Measurements from ENCODE around the gene SSBP3. TPM values are rescaled to one million over a fixed set of nuclear protein-coding genes. Genes with fewer than 3 reads are reported as not detected.
A peak's percentile ranks its signal among the peaks of the same experiment; 100 is the strongest.

SSBP3 gene
- total RNA-seq, 2 experiments from 2014 or later: 16.5 to 44.9 TPM

- TF ChIP-seq CTCF (conservative IDR thresholded peaks at IDR 0.05; ENCODE audit: low read length) (no peak), EZH2phosphoT487 (IDR thresholded peaks at IDR 0.05; ENCODE audit: borderline replicate concordance, low read depth, low read length) (no peak)
- no peak overlapping the region; the same call in 1 of the 2 replicates for H2AFZ ChIP-seq (ENCODE audit: low read length)
- CTCF ChIA-PET (ENCODE audit: unreplicated experiment): interaction anchor here (0.6 to 0.7 kb wide), 2 partner anchors 22 to 171 kb away, joined by 3 to 4 read pairs; partner anchors contain the start of gene ACOT11
- peak overlapping the region; percentile 95 for H3K27ac ChIP-seq (ENCODE audit: low read depth, low read length, poor library complexity, severe bottlenecking)
- H3K9me2 ChIP-seq (ENCODE audit: insufficient read depth, low read length): no peaks in the 10 kb centered on the region
- peaks cover 81% of the 10 kb centered on the region for H3K4me1 ChIP-seq (ENCODE audit: insufficient read depth, low read length, poor library complexity, severe bottlenecking)
- peak; percentile 65 for DNase-seq (ENCODE audit: low spot score)
- intact Hi-C loops (cut with micrococcal nuclease; ENCODE audit: unreplicated experiment): no loop called here
- H3K79me2 ChIP-seq (ENCODE audit: insufficient read depth, low read depth, low read length): peaks cover 35% of the 10 kb centered on the region; the same call in 1 of the 2 replicates
- H3K4me3 ChIP-seq (ENCODE audit: low read depth, low read length, poor library complexity, severe bottlenecking): peak overlapping the region; percentile 57
- no peaks in the 10 kb centered on the region for H4K20me1 ChIP-seq (ENCODE audit: insufficient read depth, low read length)
- BruUV-seq (replicated peaks): no TSS peak
- peaks cover 11% of the 10 kb centered on the region; the same call in 1 of the 2 replicates for H3K36me3 ChIP-seq (ENCODE audit: insufficient read depth, low read length)
- no peaks in the 10 kb centered on the region for H3K9me3 ChIP-seq (ENCODE audit: low read length)
- H3K4me2 ChIP-seq (ENCODE audit: low read length): peak overlapping the region; percentile 82
- POLR2A ChIA-PET: interaction anchor here (0.6 to 1.5 kb wide), 4 partner anchors 10 to 65 kb away, joined by 3 to 4 read pairs (median 4); partner anchors contain the start of gene SSBP3
Measured at GRCh38 chr1:54377040-54377691, 29.0 kb downstream of the SSBP3 start.

GRCh38 chr1:54376430-54377039, 29.7 kb downstream of the SSBP3 start:
- ChIA-PET CTCF (ENCODE audit: unreplicated experiment) (interaction anchor here (0.6 kb wide), 1 partner anchor 171 kb away, joined by 3 read pairs; the partner anchor contains the start of gene ACOT11), POLR2A (interaction anchor here (0.6 to 1.5 kb wide), 4 partner anchors 10 to 119 kb away, joined by 3 to 4 read pairs (median 3); no protein-coding TSS in a partner anchor)
- Histone ChIP-seq H4K20me1 (ENCODE audit: insufficient read depth, low read length) (no peaks in the 10 kb centered on the region), H2AFZ (ENCODE audit: low read length) (no peak overlapping the region; the same call in 1 of the 2 replicates), H3K4me2 (ENCODE audit: low read length) (peak overlapping the region; percentile 82), H3K79me2 (ENCODE audit: insufficient read depth, low read depth, low read length) (peaks cover 35% of the 10 kb centered on the region; the same call in 1 of the 2 replicates), H3K9me3 (ENCODE audit: low read length) (no peaks in the 10 kb centered on the region), H3K9me2 (ENCODE audit: insufficient read depth, low read length) (no peaks in the 10 kb centered on the region), H3K36me3 (ENCODE audit: insufficient read depth, low read length) (peaks cover 8% of the 10 kb centered on the region; the same call in 1 of the 2 replicates), H3K4me1 (ENCODE audit: insufficient read depth, low read length, poor library complexity, severe bottlenecking) (peaks cover 83% of the 10 kb centered on the region), H3K27ac (ENCODE audit: low read depth, low read length, poor library complexity, severe bottlenecking) (peak overlapping the region; percentile 95), H3K4me3 (ENCODE audit: low read depth, low read length, poor library complexity, severe bottlenecking) (peak overlapping the region; percentile 57)
- intact Hi-C loops (cut with micrococcal nuclease; ENCODE audit: unreplicated experiment): loop anchor here (1.0 kb wide), 2 partner anchors 31 to 112 kb away; no protein-coding TSS in a partner anchor
- TF ChIP-seq EZH2phosphoT487 (IDR thresholded peaks at IDR 0.05; ENCODE audit: borderline replicate concordance, low read depth, low read length) (no peak), CTCF (conservative IDR thresholded peaks at IDR 0.05; ENCODE audit: low read length) (no peak)
- peak; percentile 72 for DNase-seq (ENCODE audit: low spot score)
- no TSS peak for BruUV-seq (replicated peaks)
